Caco-2 (cell line): ENCODE measurements around the gene CALML5. TPM values are rescaled to one million over a fixed set of nuclear protein-coding genes. Genes with fewer than 3 reads are reported as not detected.
A peak's percentile ranks its signal among the peaks of the same experiment; 100 is the strongest.

Source experiments
- BruUV-seq: library from RNA; stranded (reverse); fragments of 400-500 nt; replicated peaks from 2 replicates; lab custom pipeline; 2021; lab: Mats Ljungman, UMichigan
- CTCF ChIA-PET: fragments of 300-600 bp; sonication (Branson Sonifier 250); formaldehyde crosslinking; loops from one replicate; lab custom pipeline; 2022; ENCODE audit warnings: antibody characterized with exemption; lab: Charles Lee
- POLR2A ChIA-PET: fragments of 300-600 bp; sonication (Branson Sonifier 250); formaldehyde crosslinking; loops from one replicate; lab custom pipeline; 2022; ENCODE audit warnings: antibody characterized with exemption; lab: Charles Lee
- DNase-seq, 2 experiments: peaks; one replicate each; pipeline versions ENCODE4 v3.0.0 to v3.0.0-alpha.2; 2020 to 2022
- H3K27me3 ChIP-seq: replicated peaks from 2 replicates; pipeline ENCODE4 v1.6.0; 2011; ENCODE audit warnings: low read length; ENCODE audit not compliant: control insufficient read depth, insufficient read depth
- H3K36me3 ChIP-seq: 2 replicates; pipeline ENCODE4 v1.5.1; 2011; ENCODE audit warnings: low read length; ENCODE audit not compliant: control insufficient read depth, insufficient read depth
- H3K4me1 ChIP-seq: fragments of 250-450 bp; sonication (Bioruptor Pico); 2 replicates; pipeline ENCODE4 v1.5.1; 2020; ENCODE audit warnings: mild to moderate bottlenecking
- H3K4me3 ChIP-seq: 2 replicates; pipeline ENCODE4 v1.5.1; 2011; ENCODE audit warnings: low read depth, mild to moderate bottlenecking, control low read depth, low read length
- H3K9me3 ChIP-seq: fragments of 250-450 bp; sonication (Bioruptor Pico); 2 replicates; pipeline ENCODE4 v1.5.1; 2020; ENCODE audit warnings: mild to moderate bottlenecking, moderate library complexity
- H3K27ac Mint-ChIP-seq: one replicate; pipeline ENCODE4 v1.8.0; 2022; ENCODE audit warnings: mixed read lengths; ENCODE audit not compliant: unreplicated experiment
- H3K27me3 Mint-ChIP-seq: one replicate; pipeline ENCODE4 v1.8.0; 2022; ENCODE audit warnings: mixed read lengths; ENCODE audit not compliant: insufficient read depth, unreplicated experiment
- H3K36me3 Mint-ChIP-seq: one replicate; pipeline ENCODE4 v1.8.0; 2022; ENCODE audit warnings: mild to moderate bottlenecking, mixed read lengths; ENCODE audit not compliant: insufficient read depth, unreplicated experiment
- H3K4me1 Mint-ChIP-seq: one replicate; pipeline ENCODE4 v1.8.0; 2022; ENCODE audit warnings: low read depth, mixed read lengths; ENCODE audit not compliant: unreplicated experiment
- H3K4me3 Mint-ChIP-seq: one replicate; pipeline ENCODE4 v1.8.0; 2022; ENCODE audit warnings: mild to moderate bottlenecking, moderate library complexity, mixed read lengths; ENCODE audit not compliant: unreplicated experiment
- H3K9me3 Mint-ChIP-seq: one replicate; pipeline ENCODE4 v1.8.0; 2022; ENCODE audit warnings: mixed read lengths; ENCODE audit not compliant: unreplicated experiment
- CTCF ChIP-seq, 2 experiments: fragments of 200-600 bp in 1 of 2; IDR thresholded peaks; 1 replicate in 1 of 2; 2 replicates in 1 of 2; pipeline versions ENCODE4 v1.5.1 to v1.8.0; 2011 to 2022; ENCODE audit warnings: antibody characterized with exemption in 1 of 2, control low read depth in 1 of 2, inconsistent platforms in 1 of 2, low read depth in 1 of 2, low read length in 1 of 2, mild to moderate bottlenecking in 1 of 2, moderate library complexity in 1 of 2; ENCODE audit not compliant: insufficient read depth in 1 of 2, severe bottlenecking in 1 of 2, unreplicated experiment in 1 of 2
- intact Hi-C: fragments of 100-400 bp; cut with micrococcal nuclease; formaldehyde crosslinking; loops from one replicate; pipeline ENCODE4 v1.10.0; 2022; ENCODE audit not compliant: unreplicated experiment
- total RNA-seq: library from RNA; stranded (reverse); gene quantifications from 2 replicates; pipeline ENCODE4 v1.2.3, GENCODE V29; 2022

CALML5 gene
- total RNA-seq, 1 experiment from 2014 or later, result not detected

- no peak overlapping the region for H3K4me3 ChIP-seq
- POLR2A ChIA-PET, result interaction anchor here (0.6 kb wide), 1 partner anchor 20 kb away, joined by 4 read pairs; no protein-coding TSS in a partner anchor
Observed at GRCh38 chr10:5458949-5459747, 40.2 kb downstream of the CALML5 start.

DNA sequence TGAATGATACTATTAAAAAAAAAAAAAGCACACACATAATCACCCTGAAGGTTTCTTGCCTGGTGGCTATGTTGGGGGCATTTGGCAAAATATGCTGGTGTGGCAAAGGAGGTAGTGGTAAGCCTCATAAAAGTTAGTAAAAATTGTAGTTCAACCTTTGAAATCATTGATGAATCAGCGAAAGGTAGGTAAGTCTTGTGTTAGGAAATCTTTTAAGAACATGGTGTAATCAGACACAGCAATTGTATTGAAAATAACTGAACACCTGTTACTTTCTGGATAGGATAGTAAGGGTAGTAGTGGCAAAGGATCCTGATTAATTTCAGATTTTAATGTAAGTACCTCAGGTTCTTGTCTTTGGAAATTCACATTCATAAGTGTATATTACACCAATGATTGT lies 40.9 kb downstream of the CALML5 start:
- no peak for DNase-seq
- Mint-ChIP-seq H3K36me3 (peaks cover 96% of the 10 kb centered on the region), H3K4me3 (no peak overlapping the region), H3K27ac (no peak overlapping the region), H3K9me3 (no peaks in the 10 kb centered on the region), H3K27me3 (no peaks in the 10 kb centered on the region), H3K4me1 (peaks cover 18% of the 10 kb centered on the region)
- intact Hi-C loops, result no loop called here
- no peak for TF ChIP-seq CTCF (IDR thresholded peaks at IDR 0.05; ENCODE audit: insufficient read depth in 1 of 2, low read depth in 1 of 2, low read length in 1 of 2, severe bottlenecking in 1 of 2, unreplicated experiment in 1 of 2)
- Histone ChIP-seq H3K36me3 (peaks cover 8% of the 10 kb centered on the region), H3K27me3 (no peaks in the 10 kb centered on the region), H3K9me3 (no peaks in the 10 kb centered on the region), H3K4me1 (peaks cover 14% of the 10 kb centered on the region), H3K4me3 (no peak overlapping the region)
- ChIA-PET POLR2A (interaction anchor here (0.6 kb wide), 1 partner anchor 21 kb away, joined by 4 read pairs; no protein-coding TSS in a partner anchor), CTCF (no interaction called here)
- BruUV-seq, result no TSS peak

More at GRCh38 chr10:5458949-5459747, 40.2 kb downstream of the CALML5 start:
- intact Hi-C loops, result no loop called here
- Histone ChIP-seq H3K27me3 (no peaks in the 10 kb centered on the region), H3K4me1 (peaks cover 14% of the 10 kb centered on the region), H3K9me3 (no peaks in the 10 kb centered on the region), H3K36me3 (peaks cover 8% of the 10 kb centered on the region)
- no peak for TF ChIP-seq CTCF (IDR thresholded peaks at IDR 0.05; ENCODE audit: insufficient read depth in 1 of 2, low read depth in 1 of 2, low read length in 1 of 2, severe bottlenecking in 1 of 2, unreplicated experiment in 1 of 2)
- H3K4me3 Mint-ChIP-seq, result no peak overlapping the region
- no peaks in the 10 kb centered on the region for H3K9me3 Mint-ChIP-seq
- CTCF ChIA-PET, result no interaction called here
- no peaks in the 10 kb centered on the region for H3K27me3 Mint-ChIP-seq
- peaks cover 20% of the 10 kb centered on the region for H3K4me1 Mint-ChIP-seq
- H3K36me3 Mint-ChIP-seq, result peaks cover 95% of the 10 kb centered on the region
- H3K27ac Mint-ChIP-seq, result no peak overlapping the region
- no peak for DNase-seq
- BruUV-seq, result no TSS peak

GRCh38 chr10:5457741-5458140 lies 41.6 kb downstream of the CALML5 start:
- TSS peak; percentile 23 for BruUV-seq
- no peak overlapping the region for H3K27ac Mint-ChIP-seq
- Histone ChIP-seq H3K36me3 (peaks cover 9% of the 10 kb centered on the region), H3K4me1 (peaks cover 14% of the 10 kb centered on the region), H3K27me3 (no peaks in the 10 kb centered on the region), H3K4me3 (no peak overlapping the region), H3K9me3 (no peaks in the 10 kb centered on the region)
- peaks cover 16% of the 10 kb centered on the region for H3K4me1 Mint-ChIP-seq
- DNase-seq, result no peak
- peaks cover 96% of the 10 kb centered on the region for H3K36me3 Mint-ChIP-seq
- no peak overlapping the region for H3K4me3 Mint-ChIP-seq
- no peak for TF ChIP-seq CTCF (IDR thresholded peaks at IDR 0.05; ENCODE audit: insufficient read depth in 1 of 2, low read depth in 1 of 2, low read length in 1 of 2, severe bottlenecking in 1 of 2, unreplicated experiment in 1 of 2)
- no peaks in the 10 kb centered on the region for H3K27me3 Mint-ChIP-seq
- POLR2A ChIA-PET, result no interaction called here
- no peaks in the 10 kb centered on the region for H3K9me3 Mint-ChIP-seq
- CTCF ChIA-PET, result no interaction called here
- intact Hi-C loops, result no loop called here
